IMR-90 (cell line): ENCODE results near the gene PEX14. TPM values are rescaled to one million over a fixed set of nuclear protein-coding genes. Genes with fewer than 3 reads are reported as not detected.

ENCODE experiments used
- ATAC-seq: fragments of 200-7000 bp; cut with Tn5 transposase; 2 replicates; pipeline ENCODE4 v1.9.1; 2020; ENCODE audit warnings: low read depth, mild to moderate bottlenecking, moderate library complexity
- BruUV-seq: library from RNA; stranded (reverse); fragments of 400-500 nt; replicated peaks from 2 replicates; lab custom pipeline; 2021; lab: Mats Ljungman, UMichigan
- CTCF ChIA-PET: fragments of 300-600 bp; formaldehyde crosslinking; extraction: SDS; loops from one replicate; lab custom pipeline; 2021; ENCODE audit warnings: antibody characterized with exemption; lab: Yijun Ruan, JAX
- POLR2A ChIA-PET: fragments of 300-600 bp; sonication (Branson Sonifier 250); formaldehyde crosslinking; loops from one replicate; lab custom pipeline; 2022; ENCODE audit warnings: antibody characterized with exemption; ENCODE audit not compliant: unreplicated experiment; lab: Charles Lee
- DNase-seq: peaks from one replicate; pipeline ENCODE4 v3.0.0; 2013
- H2AFZ ChIP-seq: replicated peaks from 2 replicates; pipeline ENCODE3; 2013; ENCODE audit warnings: low read length, mild to moderate bottlenecking; ENCODE audit not compliant: poor library complexity
- H2AK5ac ChIP-seq: 2 replicates; pipeline ENCODE4 v1.6.1; 2013; ENCODE audit warnings: low read depth, low read length, inconsistent platforms
- H2AK9ac ChIP-seq: replicated peaks from 2 replicates; pipeline ENCODE3; 2013; ENCODE audit warnings: mild to moderate bottlenecking, low read depth, low read length, moderate library complexity; ENCODE audit not compliant: poor library complexity
- H2BK120ac ChIP-seq: 2 replicates; pipeline ENCODE4 v1.6.1; 2013; ENCODE audit warnings: low read depth, low read length, inconsistent platforms
- H2BK15ac ChIP-seq: 3 replicates; pipeline ENCODE4 v1.6.1; 2013; ENCODE audit warnings: low read depth, low read length, inconsistent platforms
- H2BK20ac ChIP-seq: 2 replicates; pipeline ENCODE4 v1.6.1; 2013; ENCODE audit warnings: low read depth, mild to moderate bottlenecking, inconsistent platforms, low read length, moderate library complexity
- H2BK5ac ChIP-seq: 2 replicates; pipeline ENCODE4 v1.6.1; 2013; ENCODE audit warnings: mild to moderate bottlenecking, low read depth, low read length, inconsistent platforms; ENCODE audit not compliant: poor library complexity, severe bottlenecking
- H3K14ac ChIP-seq: replicated peaks from 2 replicates; pipeline ENCODE4 v1.6.1; 2013; ENCODE audit warnings: low read depth, low read length, inconsistent platforms
- H3K18ac ChIP-seq: 2 replicates; pipeline ENCODE4 v1.6.1; 2013; ENCODE audit warnings: low read depth, low read length, control low read depth
- H3K23ac ChIP-seq: 2 replicates; pipeline ENCODE4 v1.6.1; 2013; ENCODE audit warnings: low read depth, low read length, inconsistent platforms
- H3K27ac ChIP-seq: 2 replicates; pipeline ENCODE4 v1.5.1; 2013; ENCODE audit warnings: mild to moderate bottlenecking, control low read depth, low read length; ENCODE audit not compliant: insufficient read depth
- H3K27me3 ChIP-seq: 2 replicates; pipeline ENCODE4 v1.6.1; 2013; ENCODE audit warnings: low read length; ENCODE audit not compliant: control insufficient read depth, insufficient read depth
- H3K36me3 ChIP-seq: 2 replicates; pipeline ENCODE4 v1.6.1; 2013; ENCODE audit warnings: low read length, mixed read lengths; ENCODE audit not compliant: control insufficient read depth, insufficient read depth
- H3K4ac ChIP-seq: 2 replicates; pipeline ENCODE4 v1.6.1; 2013; ENCODE audit warnings: low read depth, low read length, inconsistent platforms
- H3K4me1 ChIP-seq: 2 replicates; pipeline ENCODE4 v1.6.1; 2013; ENCODE audit warnings: low read length, mixed read lengths; ENCODE audit not compliant: control insufficient read depth, insufficient read depth
- H3K4me2 ChIP-seq: 2 replicates; pipeline ENCODE4 v1.6.1; 2013; ENCODE audit warnings: low read depth, mild to moderate bottlenecking, control low read depth, low read length, moderate library complexity
- H3K4me3 ChIP-seq: 2 replicates; pipeline ENCODE4 v1.5.1; 2013; ENCODE audit warnings: low read depth, mild to moderate bottlenecking, control low read depth, low read length, moderate library complexity; ENCODE audit not compliant: insufficient read depth
- H3K56ac ChIP-seq: 2 replicates; pipeline ENCODE4 v1.6.1; 2013; ENCODE audit warnings: low read length, inconsistent platforms; ENCODE audit not compliant: insufficient read depth; ENCODE audit errors: extremely low read depth
- H3K79me1 ChIP-seq, 2 experiments: 2 replicates each; pipeline ENCODE4 v1.6.1; 2013; ENCODE audit warnings: low read length in 2 of 2, inconsistent platforms in 1 of 2, low read depth in 1 of 2
- H3K9ac ChIP-seq: 2 replicates; pipeline ENCODE4 v1.6.1; 2013; ENCODE audit warnings: low read depth, low read length, control low read depth
- H3K9me1 ChIP-seq: 2 replicates; pipeline ENCODE4 v1.6.1; 2013; ENCODE audit warnings: low read length, inconsistent platforms; ENCODE audit not compliant: insufficient read depth
- H3K9me3 ChIP-seq: 2 replicates; pipeline ENCODE4 v1.6.1; 2013; ENCODE audit warnings: low read length; ENCODE audit not compliant: control insufficient read depth, insufficient read depth
- H4K20me1 ChIP-seq: 2 replicates; pipeline ENCODE4 v1.6.1; 2013; ENCODE audit warnings: low read length, inconsistent platforms; ENCODE audit not compliant: insufficient read depth
- H4K5ac ChIP-seq: 2 replicates; pipeline ENCODE4 v1.6.1; 2013; ENCODE audit warnings: mild to moderate bottlenecking, low read depth, low read length, control low read depth
- H4K8ac ChIP-seq, 2 experiments: 2 replicates each; pipeline ENCODE4 v1.6.1; 2013; ENCODE audit warnings: low read depth in 2 of 2, low read length in 2 of 2, control low read depth in 1 of 2, inconsistent platforms in 1 of 2
- H4K91ac ChIP-seq: 2 replicates; pipeline ENCODE4 v1.6.1; 2013; ENCODE audit warnings: low read depth, low read length, inconsistent platforms; ENCODE audit not compliant: insufficient read depth
- CEBPB ChIP-seq: IDR thresholded peaks from 2 replicates; pipeline ENCODE4 v1.6.1; 2012; ENCODE audit warnings: low read depth, low read length, improper control_type of control experiment
- CHD1 ChIP-seq: IDR thresholded peaks from 2 replicates; pipeline ENCODE4 v1.6.1; 2012; ENCODE audit warnings: low read depth, low read length, improper control_type of control experiment
- WGBS, 2 experiments: methylation state at CpG; one replicate each; pipeline versions ENCODE4 v1.1.5 to v1.1.7; 2013; ENCODE audit warnings: missing lambda C conversion rate in 2 of 2; ENCODE audit not compliant: insufficient read length in 1 of 2; ENCODE audit errors: extremely low coverage in 2 of 2; 5-methylcytosine and 5-hydroxymethylcytosine counted together
- dilution Hi-C: fragments of 300-500 bp; cut with HindIII; formaldehyde crosslinking; loops from one replicate; pipeline ENCODE4 v1.14.3; 2018; ENCODE audit warnings: low sequenced_read_pairs; ENCODE audit not compliant: unreplicated experiment
- in situ Hi-C: fragments of 300-500 bp; cut with MboI; formaldehyde crosslinking; loops from 3 replicates; pipeline ENCODE4 v1.14.3; 2019; ENCODE audit warnings: low sequenced_read_pairs, inconsistent platforms, mixed read lengths
- intact Hi-C: fragments of 100-400 bp; cut with micrococcal nuclease; formaldehyde crosslinking; loops from 2 replicates; pipeline ENCODE4 v1.10.0; 2022
- polyA plus RNA-seq, 3 experiments: library from polyadenylated mRNA; depleted of rRNA; stranded (reverse); fragments of >200 nt; gene quantifications; 2 replicates each; pipeline ENCODE4 v1.2.3, GENCODE V29; 2012; ENCODE audit warnings: low replicate concordance in 1 of 3
- total RNA-seq: library from RNA; depleted of rRNA; stranded (reverse); fragments of >200 nt; gene quantifications from 2 replicates; pipeline ENCODE4 v1.2.3, GENCODE V29; 2012

Gene PEX14
- total and polyA plus RNA-seq, 2 of the 4 experiments (the other 2 are of a cell fraction), result 9.5 to 22.5 TPM

- WGBS, 2 experiments, result no CpG with 5 or more reads among the region's 6 CpGs
- peak overlapping the region; percentile 6; the same call in 1 of the 3 replicates for H2BK15ac ChIP-seq
- peak overlapping the region; percentile 11; the same call in 1 of the 2 replicates for H3K27ac ChIP-seq
- peak overlapping the region; percentile 1; the same call in 1 of the 2 replicates for H3K23ac ChIP-seq
- peaks cover 19% of the 10 kb centered on the region for H4K20me1 ChIP-seq
- peaks cover 38 to 75% of the 10 kb centered on the region in 2 experiments for H3K79me1 ChIP-seq
- H3K27me3 ChIP-seq, result no peaks in the 10 kb centered on the region
- no peaks in the 10 kb centered on the region; the same call in 1 of the 2 replicates for H3K36me3 ChIP-seq
- H3K18ac ChIP-seq, result peak overlapping the region; percentile 71; the same call in 1 of the 2 replicates
- peak overlapping the region; percentile 0 to 37; a peak in 3 of 4 replicates for H4K8ac ChIP-seq
- in situ Hi-C loops, result loop anchor here (5.0 kb wide), 2 partner anchors 357 to 432 kb away; no protein-coding TSS in a partner anchor
- no peak overlapping the region for H3K4me3 ChIP-seq
- ATAC-seq (no peak), DNase-seq (no peak)
- H2BK5ac ChIP-seq, result peak overlapping the region; percentile 89
- H2BK20ac ChIP-seq, result peak overlapping the region; percentile 56
- no peak overlapping the region for H2AK9ac ChIP-seq
- no peaks in the 10 kb centered on the region for H3K9me3 ChIP-seq
- peak overlapping the region; percentile 33 for H3K4ac ChIP-seq
- peak overlapping the region; percentile 67 for H2BK120ac ChIP-seq
- TF ChIP-seq CHD1, result no peak
- peak; percentile 17; the same call in 1 of the 2 replicates for TF ChIP-seq CEBPB
- ChIA-PET POLR2A (no interaction called here), CTCF (interaction anchor here (1.5 kb wide), 1 partner anchor 15 kb away, joined by 5 read pairs; no protein-coding TSS in a partner anchor)
- peak overlapping the region; percentile 54; the same call in 1 of the 2 replicates for H4K5ac ChIP-seq
- H2AK5ac ChIP-seq, result peak overlapping the region; percentile 37
- H3K9ac ChIP-seq, result peak overlapping the region; percentile 1; the same call in 1 of the 2 replicates
- no peak overlapping the region for H2AFZ ChIP-seq
- peak overlapping the region; percentile 30; the same call in 1 of the 2 replicates for H3K14ac ChIP-seq
- peak overlapping the region; percentile 74 for H3K4me2 ChIP-seq
- intact Hi-C loops, result loop anchor here (5.0 kb wide), 1 partner anchor 287 kb away; the partner anchor contains the start of gene CASZ1
- H3K9me1 ChIP-seq, result peaks cover 18% of the 10 kb centered on the region
- dilution Hi-C loops, result no loop called here
- H3K56ac ChIP-seq, result peak overlapping the region; percentile 5; the same call in 1 of the 2 replicates
- BruUV-seq, result no TSS peak
- peaks cover 24% of the 10 kb centered on the region for H3K4me1 ChIP-seq
- H4K91ac ChIP-seq, result peak overlapping the region; percentile 33
These were observed 35.2 kb downstream of the PEX14 start for GRCh38 chr1:10509809-10510509.
